ENCODE measurements around the gene KCNH3. TPM values are rescaled to one million over a fixed set of nuclear protein-coding genes. Genes with fewer than 3 reads are reported as not detected.

KCNH3 gene
- total RNA-seq, 2 experiments from 2014 or later = 0.06 to 0.57 TPM

GRCh38 chr12:49535921-49536525, 2.8 kb upstream of the KCNH3 start:
- intact Hi-C loops (cut with micrococcal nuclease; ENCODE audit: unreplicated experiment) = no loop called here
- no TSS peak for BruUV-seq (replicated peaks)

GRCh38 chr12:49536526-49537071, 2.2 kb upstream of the KCNH3 start:
- DNase-seq (ENCODE audit: low spot score) = peak; percentile 65
- H3K4me1 ChIP-seq (ENCODE audit: insufficient read depth, low read length, poor library complexity, severe bottlenecking) = peaks cover 35% of the 10 kb centered on the region
- POLR2A ChIA-PET = interaction anchor here (0.5 to 1.2 kb wide), 3 partner anchors 12 to 470 kb away, joined by 3 to 4 read pairs (median 3); no protein-coding TSS in a partner anchor
- CTCF ChIA-PET (ENCODE audit: unreplicated experiment) = no interaction called here
- no peak overlapping the region for H2AFZ ChIP-seq (ENCODE audit: low read length)
- intact Hi-C loops (cut with micrococcal nuclease; ENCODE audit: unreplicated experiment) = no loop called here
- peak overlapping the region; percentile 86 for H3K4me2 ChIP-seq (ENCODE audit: low read length)
- BruUV-seq (replicated peaks) = no TSS peak
- no peaks in the 10 kb centered on the region for H3K9me2 ChIP-seq (ENCODE audit: insufficient read depth, low read length)
- no peaks in the 10 kb centered on the region for H3K36me3 ChIP-seq (ENCODE audit: insufficient read depth, low read length)
- H3K9me3 ChIP-seq (ENCODE audit: low read length) = no peaks in the 10 kb centered on the region
- no peaks in the 10 kb centered on the region for H3K79me2 ChIP-seq (ENCODE audit: insufficient read depth, low read depth, low read length)
- TF ChIP-seq EZH2phosphoT487 (IDR thresholded peaks at IDR 0.05; ENCODE audit: borderline replicate concordance, low read depth, low read length) (no peak), CTCF (conservative IDR thresholded peaks at IDR 0.05; ENCODE audit: low read length) (no peak)
- H3K4me3 ChIP-seq (ENCODE audit: low read depth, low read length, poor library complexity, severe bottlenecking) = no peak overlapping the region
- no peaks in the 10 kb centered on the region for H4K20me1 ChIP-seq (ENCODE audit: insufficient read depth, low read length)
- peak overlapping the region; percentile 27 for H3K27ac ChIP-seq (ENCODE audit: low read depth, low read length, poor library complexity, severe bottlenecking)

More at GRCh38 chr12:49535921-49536525, 2.8 kb upstream of the KCNH3 start:
- ChIA-PET POLR2A (interaction anchor here (0.5 to 1.2 kb wide), 3 partner anchors 11 to 471 kb away, joined by 3 to 4 read pairs (median 3); no protein-coding TSS in a partner anchor), CTCF (ENCODE audit: unreplicated experiment) (interaction anchor here (0.6 kb wide), 1 partner anchor 348 kb away, joined by 3 read pairs; no protein-coding TSS in a partner anchor)
- Histone ChIP-seq H4K20me1 (ENCODE audit: insufficient read depth, low read length) (no peaks in the 10 kb centered on the region), H3K27ac (ENCODE audit: low read depth, low read length, poor library complexity, severe bottlenecking) (peak overlapping the region; percentile 27), H3K9me3 (ENCODE audit: low read length) (no peaks in the 10 kb centered on the region), H3K79me2 (ENCODE audit: insufficient read depth, low read depth, low read length) (no peaks in the 10 kb centered on the region), H3K4me1 (ENCODE audit: insufficient read depth, low read length, poor library complexity, severe bottlenecking) (peaks cover 35% of the 10 kb centered on the region), H3K4me2 (ENCODE audit: low read length) (peak overlapping the region; percentile 86), H3K36me3 (ENCODE audit: insufficient read depth, low read length) (no peaks in the 10 kb centered on the region), H2AFZ (ENCODE audit: low read length) (no peak overlapping the region), H3K4me3 (ENCODE audit: low read depth, low read length, poor library complexity, severe bottlenecking) (no peak overlapping the region), H3K9me2 (ENCODE audit: insufficient read depth, low read length) (no peaks in the 10 kb centered on the region)
- no peak for DNase-seq (ENCODE audit: low spot score)
- TF ChIP-seq CTCF (conservative IDR thresholded peaks at IDR 0.05; ENCODE audit: low read length) (no peak), EZH2phosphoT487 (IDR thresholded peaks at IDR 0.05; ENCODE audit: borderline replicate concordance, low read depth, low read length) (no peak)

GRCh38 chr12:49537231-49537751, 1.5 kb upstream of the KCNH3 start:
- Histone ChIP-seq H3K36me3 (ENCODE audit: insufficient read depth, low read length) (no peaks in the 10 kb centered on the region), H3K79me2 (ENCODE audit: insufficient read depth, low read depth, low read length) (no peaks in the 10 kb centered on the region), H2AFZ (ENCODE audit: low read length) (peak overlapping the region; percentile 73), H3K4me2 (ENCODE audit: low read length) (peak overlapping the region; percentile 86), H3K9me2 (ENCODE audit: insufficient read depth, low read length) (no peaks in the 10 kb centered on the region), H4K20me1 (ENCODE audit: insufficient read depth, low read length) (no peaks in the 10 kb centered on the region), H3K27ac (ENCODE audit: low read depth, low read length, poor library complexity, severe bottlenecking) (peak overlapping the region; percentile 27), H3K9me3 (ENCODE audit: low read length) (no peaks in the 10 kb centered on the region), H3K4me1 (ENCODE audit: insufficient read depth, low read length, poor library complexity, severe bottlenecking) (peaks cover 35% of the 10 kb centered on the region), H3K4me3 (ENCODE audit: low read depth, low read length, poor library complexity, severe bottlenecking) (peak overlapping the region; percentile 64)
- TF ChIP-seq EZH2phosphoT487 (IDR thresholded peaks at IDR 0.05; ENCODE audit: borderline replicate concordance, low read depth, low read length) (no peak), CTCF (conservative IDR thresholded peaks at IDR 0.05; ENCODE audit: low read length) (no peak)
- POLR2A ChIA-PET = interaction anchor here (0.7 kb wide), 2 partner anchors 54 to 204 kb away, joined by 4 to 9 read pairs; partner anchors contain the start of gene TMBIM6
- CTCF ChIA-PET (ENCODE audit: unreplicated experiment) = no interaction called here
- DNase-seq (ENCODE audit: low spot score) = no peak
- no TSS peak for BruUV-seq (replicated peaks)
- intact Hi-C loops (cut with micrococcal nuclease; ENCODE audit: unreplicated experiment) = no loop called here
